ENCODE measurements around the gene NEUROD4. TPM values are rescaled to one million over a fixed set of nuclear protein-coding genes. Genes with fewer than 3 reads are reported as not detected.

The NEUROD4 gene
- total RNA-seq, 1 donor from 2014 or later = 6.9 TPM

- H3K4me1 Mint-ChIP-seq = peaks cover 21% of the 10 kb centered on the region
- no peak overlapping the region for H3K4me3 Mint-ChIP-seq
- no peak overlapping the region for H3K27ac Mint-ChIP-seq (ENCODE audit: unreplicated experiment)
- no peaks in the 10 kb centered on the region for H3K36me3 Mint-ChIP-seq (ENCODE audit: low read depth)
- no peak for DNase-seq (ENCODE audit: low read depth, low spot score)
- no peaks in the 10 kb centered on the region for H3K9me3 Mint-ChIP-seq
- peaks cover 9% of the 10 kb centered on the region for H3K27me3 Mint-ChIP-seq (ENCODE audit: low read depth)
- TF ChIP-seq, protein P1, sequence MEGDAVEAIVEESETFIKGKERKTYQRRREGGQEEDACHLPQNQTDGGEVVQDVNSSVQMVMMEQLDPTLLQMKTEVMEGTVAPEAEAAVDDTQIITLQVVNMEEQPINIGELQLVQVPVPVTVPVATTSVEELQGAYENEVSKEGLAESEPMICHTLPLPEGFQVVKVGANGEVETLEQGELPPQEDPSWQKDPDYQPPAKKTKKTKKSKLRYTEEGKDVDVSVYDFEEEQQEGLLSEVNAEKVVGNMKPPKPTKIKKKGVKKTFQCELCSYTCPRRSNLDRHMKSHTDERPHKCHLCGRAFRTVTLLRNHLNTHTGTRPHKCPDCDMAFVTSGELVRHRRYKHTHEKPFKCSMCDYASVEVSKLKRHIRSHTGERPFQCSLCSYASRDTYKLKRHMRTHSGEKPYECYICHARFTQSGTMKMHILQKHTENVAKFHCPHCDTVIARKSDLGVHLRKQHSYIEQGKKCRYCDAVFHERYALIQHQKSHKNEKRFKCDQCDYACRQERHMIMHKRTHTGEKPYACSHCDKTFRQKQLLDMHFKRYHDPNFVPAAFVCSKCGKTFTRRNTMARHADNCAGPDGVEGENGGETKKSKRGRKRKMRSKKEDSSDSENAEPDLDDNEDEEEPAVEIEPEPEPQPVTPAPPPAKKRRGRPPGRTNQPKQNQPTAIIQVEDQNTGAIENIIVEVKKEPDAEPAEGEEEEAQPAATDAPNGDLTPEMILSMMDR (conservative IDR thresholded peaks at IDR 0.05) = no peak
These were observed 43.9 kb upstream of the NEUROD4 start for GRCh38 chr12:54975875-54976274.

GRCh38 chr12:54977155-54977554, 42.6 kb upstream of the NEUROD4 start:
- Mint-ChIP-seq H3K27me3 (ENCODE audit: low read depth) (peaks cover 9% of the 10 kb centered on the region), H3K27ac (ENCODE audit: unreplicated experiment) (no peak overlapping the region), H3K36me3 (ENCODE audit: low read depth) (no peaks in the 10 kb centered on the region), H3K4me1 (peaks cover 21% of the 10 kb centered on the region), H3K9me3 (no peaks in the 10 kb centered on the region), H3K4me3 (no peak overlapping the region)
- DNase-seq (ENCODE audit: low read depth, low spot score) = no peak
- TF ChIP-seq, protein P1 (conservative IDR thresholded peaks at IDR 0.05) = no peak

GRCh38 chr12:54977857-54978256, 41.9 kb upstream of the NEUROD4 start:
- no peak overlapping the region for H3K4me3 Mint-ChIP-seq
- peaks cover 21% of the 10 kb centered on the region for H3K4me1 Mint-ChIP-seq
- no peaks in the 10 kb centered on the region for H3K36me3 Mint-ChIP-seq (ENCODE audit: low read depth)
- no peak for DNase-seq (ENCODE audit: low read depth, low spot score)
- no peaks in the 10 kb centered on the region for H3K9me3 Mint-ChIP-seq
- H3K27ac Mint-ChIP-seq (ENCODE audit: unreplicated experiment) = no peak overlapping the region
- TF ChIP-seq, protein P1 (conservative IDR thresholded peaks at IDR 0.05) = no peak
- peaks cover 7% of the 10 kb centered on the region for H3K27me3 Mint-ChIP-seq (ENCODE audit: low read depth)

DNA sequence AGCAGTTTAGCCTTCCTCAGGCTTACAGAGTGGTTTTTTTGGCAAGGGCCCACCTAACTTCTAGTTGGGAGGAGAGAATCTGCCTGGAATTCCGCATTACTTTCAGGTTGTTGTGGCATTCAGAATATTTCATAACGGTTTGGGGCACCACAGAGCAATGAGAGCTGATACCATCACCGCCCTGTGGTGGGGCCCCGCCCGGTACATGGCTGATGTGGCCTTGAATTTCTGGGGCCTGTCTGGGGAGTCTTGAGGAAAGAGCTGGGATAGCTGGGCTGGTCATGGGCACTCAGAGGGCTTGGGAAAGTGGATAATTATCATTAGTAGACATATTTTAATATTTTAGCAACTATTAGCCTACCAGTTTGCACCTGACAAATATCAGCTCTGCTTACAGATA, 39.4 kb upstream of the NEUROD4 start:
- Mint-ChIP-seq H3K36me3 (ENCODE audit: low read depth) (no peaks in the 10 kb centered on the region), H3K9me3 (no peaks in the 10 kb centered on the region), H3K4me3 (no peak overlapping the region), H3K4me1 (peaks cover 18% of the 10 kb centered on the region), H3K27ac (ENCODE audit: unreplicated experiment) (no peak overlapping the region), H3K27me3 (ENCODE audit: low read depth) (peaks cover 13% of the 10 kb centered on the region)
- DNase-seq (ENCODE audit: low read depth, low spot score) = no peak
- TF ChIP-seq, protein P1 (conservative IDR thresholded peaks at IDR 0.05) = no peak

DNA sequence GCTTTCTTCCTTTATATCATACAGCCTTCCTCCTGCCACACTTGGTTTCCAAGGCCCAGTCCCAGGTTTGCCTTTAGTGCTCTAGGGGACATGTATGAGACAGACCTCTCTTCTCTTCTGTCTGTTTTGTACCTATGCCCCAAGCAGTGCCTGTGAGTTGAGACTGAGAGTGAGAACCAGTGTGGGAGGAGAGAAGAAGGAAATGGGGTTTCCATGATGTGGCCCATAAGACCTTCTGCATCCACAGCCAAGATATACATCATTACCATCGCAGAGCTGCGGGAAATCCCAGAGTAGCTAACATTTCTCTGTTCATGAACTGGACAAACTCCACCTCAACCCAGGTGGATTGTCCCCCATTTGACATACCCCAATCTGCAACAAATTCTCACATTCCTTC, 38.0 kb upstream of the NEUROD4 start:
- Mint-ChIP-seq H3K36me3 (ENCODE audit: low read depth) (no peaks in the 10 kb centered on the region), H3K27me3 (ENCODE audit: low read depth) (peaks cover 11% of the 10 kb centered on the region), H3K27ac (ENCODE audit: unreplicated experiment) (no peak overlapping the region), H3K4me3 (no peak overlapping the region), H3K4me1 (peaks cover 3% of the 10 kb centered on the region), H3K9me3 (no peaks in the 10 kb centered on the region)
- DNase-seq (ENCODE audit: low read depth, low spot score) = no peak
- TF ChIP-seq, protein P1 (conservative IDR thresholded peaks at IDR 0.05) = no peak

Data from neural crest cell (in vitro differentiated cells).